GM19467 (cell line): ENCODE results near the gene OLFML1.

Experiments
- ATAC-seq: cut with Tn5 transposase; IDR thresholded peaks from one replicate; pipeline ENCODE4 v1.9.1; 2021; ENCODE audit warnings: mild to moderate bottlenecking, moderate library complexity; ENCODE audit not compliant: unreplicated experiment

The OLFML1 gene

GRCh38 chr11:7473717-7474116, 11.6 kb upstream of the OLFML1 start:
- peak; percentile 84 for ATAC-seq

GRCh38 chr11:7480113-7480512, 5.2 kb upstream of the OLFML1 start:
- ATAC-seq, result no peak

GRCh38 chr11:7484131-7484530, 1.2 kb upstream of the OLFML1 start:
- no peak for ATAC-seq

GRCh38 chr11:7484645-7485044, 661 bp upstream of the OLFML1 start:
- ATAC-seq, result no peak

GRCh38 chr11:7486098-7486780, 933 bp downstream of the OLFML1 start:
- no peak for ATAC-seq

- ATAC-seq, result no peak
Observed at GRCh38 chr11:7486781-7487140, 1.5 kb downstream of the OLFML1 start.

GRCh38 chr11:7487360-7487759, 2.1 kb downstream of the OLFML1 start:
- ATAC-seq, result no peak

GRCh38 chr11:7488681-7489080, 3.4 kb downstream of the OLFML1 start:
- no peak for ATAC-seq

- ATAC-seq, result no peak
Observed at GRCh38 chr11:7489376-7489775, 4.1 kb downstream of the OLFML1 start.

- ATAC-seq, result no peak
Observed at GRCh38 chr11:7490054-7490453, 4.7 kb downstream of the OLFML1 start.

- no peak for ATAC-seq
Observed at GRCh38 chr11:7490535-7490934, 5.2 kb downstream of the OLFML1 start.

GRCh38 chr11:7492253-7492652, 6.9 kb downstream of the OLFML1 start:
- ATAC-seq, result no peak

GRCh38 chr11:7493670-7494069, 8.4 kb downstream of the OLFML1 start:
- ATAC-seq, result no peak

- ATAC-seq, result no peak
Observed at GRCh38 chr11:7494086-7494745, 8.9 kb downstream of the OLFML1 start.

- peak; percentile 82 for ATAC-seq
Observed at GRCh38 chr11:7495882-7496551, 10.7 kb downstream of the OLFML1 start.

- ATAC-seq, result no peak
Observed at GRCh38 chr11:7498193-7498592, 12.9 kb downstream of the OLFML1 start.

GRCh38 chr11:7499081-7499480, 13.8 kb downstream of the OLFML1 start:
- ATAC-seq, result no peak

GRCh38 chr11:7500251-7500650, 14.9 kb downstream of the OLFML1 start:
- ATAC-seq, result no peak

- no peak for ATAC-seq
Observed at GRCh38 chr11:7501251-7501650, 15.9 kb downstream of the OLFML1 start.

- no peak for ATAC-seq
Observed at GRCh38 chr11:7501894-7502293, 16.6 kb downstream of the OLFML1 start.

- no peak for ATAC-seq
Observed at GRCh38 chr11:7506243-7506642, 20.9 kb downstream of the OLFML1 start.

GRCh38 chr11:7508087-7508486, 22.8 kb downstream of the OLFML1 start:
- ATAC-seq, result no peak
